ENCODE results near the gene ATF6.

ATF6 gene

DNA sequence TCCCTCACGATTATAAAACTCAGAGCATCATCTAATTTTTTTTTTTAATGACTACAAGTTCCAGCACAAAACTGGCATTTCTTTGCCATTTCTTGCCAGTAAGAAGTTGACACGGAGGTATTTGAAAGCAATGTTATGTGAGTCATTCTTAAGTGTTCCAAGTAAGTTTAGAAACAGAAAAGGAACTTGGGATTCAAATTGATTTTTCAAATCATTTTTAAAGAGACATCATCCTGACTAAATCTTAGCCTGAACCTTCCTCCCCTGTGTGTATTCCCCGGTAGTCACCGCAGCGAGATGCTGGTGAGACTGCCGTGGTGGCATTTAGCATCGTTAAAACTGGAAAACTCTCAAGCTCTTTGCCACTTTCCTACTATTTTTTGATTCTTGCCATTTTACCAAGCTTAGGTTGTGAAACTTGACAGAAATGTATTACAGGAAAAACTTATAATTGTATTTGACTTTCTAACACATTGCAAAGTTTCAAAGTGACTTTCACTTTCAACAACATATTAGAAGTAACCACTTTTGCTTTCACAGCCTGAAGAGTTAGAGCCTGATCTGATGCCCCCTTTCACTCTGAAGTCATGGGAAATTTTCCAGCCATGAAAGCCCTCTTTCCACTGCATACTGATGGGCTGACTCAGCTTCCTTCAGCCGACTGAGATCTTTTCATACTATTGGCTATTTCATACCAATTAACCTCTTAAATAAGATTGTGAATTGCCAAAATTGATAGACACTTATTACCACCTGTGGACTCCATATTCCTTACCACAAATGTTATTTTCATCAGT lies 196.2 kb downstream of the ATF6 start:
- no peak for DNase-seq (ENCODE audit: low read depth in 1 of 2, low spot score in 1 of 2)

DNA sequence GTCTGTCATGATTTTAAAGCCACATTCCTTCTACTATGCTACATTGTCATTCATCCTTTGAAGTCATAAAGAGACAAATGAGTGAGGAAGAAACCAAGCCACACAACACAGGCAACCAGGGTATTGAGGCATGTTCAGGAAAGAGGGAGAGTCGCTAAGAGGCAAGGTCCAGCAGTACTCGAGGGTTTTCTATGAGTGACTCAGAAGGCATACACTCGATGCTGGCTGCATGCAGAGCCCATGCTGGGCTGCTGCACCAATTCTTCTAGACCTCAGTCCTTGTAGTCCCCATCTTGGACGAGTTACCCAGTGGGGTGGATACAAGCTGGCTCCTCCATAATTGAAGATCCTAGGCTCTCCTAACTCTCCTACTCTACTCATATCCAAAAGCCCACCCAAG lies 199.9 kb downstream of the ATF6 start:
- no peak for DNase-seq (ENCODE audit: low read depth in 1 of 2, low spot score in 1 of 2)

DNA sequence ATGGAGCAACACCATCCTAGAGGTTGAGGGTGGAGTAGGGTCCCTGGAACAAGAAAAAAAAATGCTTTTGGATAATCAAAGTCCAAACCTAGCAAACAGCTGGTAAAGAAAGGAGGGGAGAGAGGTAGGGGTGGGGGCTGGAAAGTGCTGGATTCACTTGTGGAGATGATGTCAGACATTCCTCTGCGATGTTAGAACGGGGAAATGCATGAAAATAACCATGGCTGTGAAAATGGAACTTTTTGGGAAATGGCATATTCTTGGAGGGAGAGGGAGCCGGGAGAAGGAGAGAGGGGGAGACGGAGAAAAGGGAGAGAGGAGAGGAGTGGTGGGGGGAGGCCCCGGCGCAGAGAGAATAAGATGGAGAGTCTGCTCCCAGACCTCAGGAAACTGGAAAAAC lies 203.9 kb downstream of the ATF6 start:
- DNase-seq (ENCODE audit: low read depth in 1 of 2, low spot score in 1 of 2) = no peak

DNA sequence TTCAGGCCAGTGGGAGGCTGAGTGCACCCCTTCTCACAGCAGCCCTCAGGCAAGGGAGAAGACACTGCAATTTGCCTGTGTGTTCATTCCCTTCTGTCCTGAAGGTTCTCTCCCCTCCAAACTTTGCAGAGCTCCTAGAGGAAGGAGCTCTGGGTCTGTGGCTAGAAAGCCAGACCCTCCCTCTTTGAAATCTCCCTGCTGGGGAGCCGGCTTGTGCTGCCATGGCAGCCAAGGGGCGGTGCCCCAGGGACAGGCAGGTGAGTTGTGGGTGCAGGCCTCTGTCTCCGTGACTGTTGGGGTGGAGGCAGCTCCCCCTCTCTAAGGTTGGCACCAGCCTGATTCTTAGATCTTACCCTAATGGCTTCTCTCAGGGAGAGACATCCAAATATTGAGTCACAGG lies 204.5 kb downstream of the ATF6 start:
- DNase-seq (ENCODE audit: low read depth in 1 of 2, low spot score in 1 of 2) = no peak

DNA sequence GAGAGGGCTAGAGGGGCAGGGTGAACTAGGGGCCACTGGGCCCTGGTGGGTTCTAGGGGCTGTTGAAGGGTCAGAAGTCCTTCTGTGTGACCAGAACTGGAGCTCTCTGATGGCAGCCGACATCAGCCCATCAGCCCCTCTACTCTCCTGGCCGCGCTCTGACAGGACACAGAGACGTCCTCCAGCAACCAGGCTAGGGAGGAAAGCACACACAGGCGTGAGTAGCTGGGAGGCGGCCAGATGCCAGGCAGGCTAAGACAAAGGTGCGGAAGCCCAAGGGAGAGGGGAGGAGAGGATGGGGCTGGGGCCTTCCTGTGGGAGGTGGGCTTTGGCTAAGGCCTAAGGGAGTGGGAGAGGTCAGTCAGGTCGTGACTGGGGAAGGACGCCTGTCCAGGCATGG lies 206.7 kb downstream of the ATF6 start:
- no peak for DNase-seq (ENCODE audit: low read depth in 1 of 2, low spot score in 1 of 2)

DNA sequence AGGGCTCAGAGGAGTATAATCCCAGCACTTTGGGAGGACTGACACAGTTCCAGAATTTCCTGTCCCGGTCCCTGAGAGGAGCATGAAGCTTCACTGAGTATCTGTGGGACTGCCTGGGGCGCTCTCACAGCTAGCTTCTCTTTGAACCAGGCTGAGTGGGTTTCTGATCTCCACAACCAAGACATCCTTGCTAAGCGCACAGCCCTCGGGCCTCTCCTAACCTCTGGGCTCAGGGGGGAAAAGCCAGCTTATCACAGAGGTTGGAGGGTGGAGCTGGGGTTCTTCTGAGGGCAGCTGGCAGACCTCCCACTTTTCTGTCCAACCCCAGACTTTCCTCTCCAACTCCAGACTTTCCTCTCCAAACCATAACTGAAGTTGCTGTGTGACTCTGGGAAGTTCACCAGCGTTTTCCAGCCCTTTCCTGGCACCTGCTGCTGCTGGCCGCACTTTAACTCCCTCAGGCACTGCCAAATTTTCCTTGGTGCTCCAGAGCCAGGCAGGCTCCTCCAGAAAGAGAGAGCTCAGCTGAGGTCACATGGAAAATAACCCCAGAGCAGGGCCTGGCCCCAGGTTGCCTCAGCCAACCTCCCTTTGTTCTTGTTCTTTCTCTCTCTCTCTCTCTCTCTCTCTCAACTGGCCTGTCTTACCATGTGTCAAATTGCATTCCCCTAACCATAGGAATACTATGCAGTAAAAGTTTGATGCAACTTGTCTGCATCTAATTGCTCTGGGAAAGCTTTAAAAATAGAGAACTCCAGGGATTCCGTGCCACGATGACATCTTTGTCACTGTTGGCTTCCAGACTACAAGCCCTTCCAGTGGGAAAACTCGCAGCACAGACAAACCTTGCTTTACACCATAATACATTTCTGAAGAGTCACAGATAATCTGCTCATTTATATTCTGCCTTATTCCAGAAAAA lies 208.1 kb downstream of the ATF6 start:
- no peak for DNase-seq (ENCODE audit: low read depth in 1 of 2, low spot score in 1 of 2)

DNA sequence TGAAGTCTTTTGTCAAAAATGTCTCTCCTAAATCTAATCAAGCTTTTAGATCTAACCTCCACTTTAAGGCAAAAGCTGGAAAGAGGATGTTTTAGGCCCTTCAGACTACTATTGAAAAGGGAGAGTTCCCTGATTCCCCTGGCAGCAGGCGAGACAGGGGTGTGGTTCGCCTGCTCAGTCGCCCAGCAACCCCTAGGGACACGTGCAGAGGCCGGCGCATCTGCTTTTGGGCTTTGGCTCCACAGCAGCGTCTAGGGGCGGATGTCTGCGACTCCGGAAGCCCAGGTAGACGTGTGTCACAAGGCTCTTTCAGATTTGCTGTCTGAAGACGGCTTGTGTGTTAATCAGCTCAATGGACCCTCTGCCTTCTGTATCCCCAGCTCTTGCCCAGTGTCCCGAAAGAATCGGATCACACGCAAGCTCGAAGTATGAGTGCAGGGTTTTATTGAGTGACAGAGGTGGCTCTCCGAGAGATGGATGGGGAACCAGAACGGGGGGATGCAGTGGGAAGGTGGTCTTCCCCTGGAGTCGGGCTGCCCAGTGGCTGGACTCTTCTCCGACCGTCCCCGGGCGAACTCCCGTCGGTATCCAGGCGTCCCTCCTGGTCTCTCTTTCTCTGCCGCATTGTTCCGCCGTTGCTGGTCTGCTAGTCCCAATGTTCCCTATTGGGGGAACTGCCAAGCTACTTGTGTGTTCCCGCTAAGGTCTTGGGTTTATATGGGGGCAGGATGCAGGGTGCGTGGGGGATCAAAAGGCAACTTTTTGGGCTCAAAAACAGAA lies 212.1 kb downstream of the ATF6 start:
- DNase-seq (ENCODE audit: low read depth in 1 of 2, low spot score in 1 of 2) = no peak

DNA sequence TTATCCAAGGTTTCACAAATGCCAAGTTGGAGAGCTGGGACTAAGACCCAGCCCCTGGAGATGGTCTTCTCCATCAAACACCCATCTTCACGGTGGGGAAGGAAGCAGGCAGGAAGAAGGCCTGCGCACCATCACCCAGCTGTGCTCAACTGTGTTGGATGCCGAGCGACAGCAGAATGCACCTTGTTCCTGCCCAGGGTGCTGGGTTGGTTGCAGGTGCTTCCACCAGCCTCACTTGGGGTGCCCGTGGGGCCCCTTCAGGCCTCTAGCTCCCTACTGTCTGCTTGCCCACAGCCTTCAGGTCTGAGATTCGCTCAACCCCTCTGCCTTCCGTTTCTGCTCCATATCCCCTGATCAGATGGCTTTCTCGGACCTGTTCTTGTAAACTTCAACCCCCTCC lies 215.0 kb downstream of the ATF6 start:
- DNase-seq (ENCODE audit: low read depth in 1 of 2, low spot score in 1 of 2) = no peak

DNA sequence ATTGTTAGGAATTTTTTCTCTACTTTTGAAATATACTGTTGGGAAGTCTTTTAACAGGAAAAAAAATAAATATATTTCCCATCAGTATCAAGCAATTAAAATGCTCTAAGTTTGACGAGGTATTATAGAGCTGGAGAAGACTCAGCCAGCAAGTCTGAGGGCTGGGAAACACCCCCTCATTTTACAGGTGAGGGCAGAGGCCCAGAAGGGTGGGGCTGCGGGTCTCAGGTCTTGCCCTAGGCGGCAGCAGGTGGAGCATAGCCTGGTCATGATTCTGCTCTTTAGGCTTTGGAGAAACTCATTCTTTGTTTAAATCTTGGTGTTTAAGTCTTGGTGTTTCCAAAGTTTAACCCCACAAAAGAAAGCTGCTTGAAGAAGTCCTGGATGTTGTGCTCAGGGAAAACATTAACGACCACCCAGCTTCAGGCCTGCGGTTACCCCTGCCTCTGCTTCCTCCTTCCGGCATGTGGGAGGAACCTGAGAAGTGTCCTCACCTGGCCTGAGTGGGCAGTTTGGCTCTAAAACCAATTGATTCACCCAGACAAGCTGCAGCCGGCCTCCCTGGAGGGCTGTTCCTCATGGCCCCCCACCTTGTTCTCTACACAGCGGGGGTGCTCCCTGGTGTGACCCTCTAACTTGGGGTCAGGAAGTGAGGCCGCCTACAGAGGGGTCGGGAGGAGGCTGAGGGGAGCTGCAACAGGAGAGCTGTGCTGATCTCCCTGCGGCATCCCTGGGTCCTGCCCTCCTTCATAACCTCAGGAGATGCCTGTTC lies 215.8 kb downstream of the ATF6 start:
- DNase-seq (ENCODE audit: low read depth in 1 of 2, low spot score in 1 of 2) = no peak

DNA sequence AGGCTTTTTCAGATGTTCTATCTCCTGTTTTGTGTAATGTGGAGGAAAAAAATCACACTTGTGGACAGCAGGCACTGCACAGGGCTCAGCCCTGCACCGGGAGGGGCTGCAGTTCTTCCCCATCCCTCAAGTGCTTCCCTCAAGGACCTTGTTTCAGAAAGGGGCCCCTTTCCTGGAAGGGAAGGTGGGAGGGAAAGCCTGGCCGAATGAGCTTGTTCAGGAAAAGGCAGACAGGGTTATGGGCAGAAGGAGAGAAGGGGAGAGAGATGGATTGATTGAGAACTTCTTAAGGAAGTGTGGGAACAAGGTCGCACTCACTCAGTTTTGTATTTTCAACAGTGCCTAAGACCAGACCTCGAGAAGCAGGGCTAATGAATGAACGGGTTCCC lies 216.4 kb downstream of the ATF6 start:
- DNase-seq (ENCODE audit: low read depth in 1 of 2, low spot score in 1 of 2) = no peak

DNA sequence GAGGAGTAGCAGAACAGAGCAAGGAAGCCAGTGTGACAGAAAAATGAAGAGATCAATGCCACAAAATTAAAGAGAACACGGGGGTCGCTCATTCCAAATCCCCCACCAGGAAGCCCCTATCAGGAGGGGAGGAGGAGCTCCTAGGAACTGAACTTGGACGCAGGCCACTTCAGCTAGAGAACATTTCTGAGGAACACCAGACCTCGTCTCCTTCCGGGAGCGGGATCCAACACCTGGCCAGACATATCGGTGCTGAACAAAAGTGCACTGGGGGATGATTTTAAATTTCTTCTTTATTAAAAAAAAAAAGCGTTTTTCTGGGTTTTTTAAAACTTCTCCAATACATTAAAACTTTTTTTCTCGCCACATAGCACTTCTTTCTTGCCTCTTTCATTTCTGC lies 216.8 kb downstream of the ATF6 start:
- no peak for DNase-seq (ENCODE audit: low read depth in 1 of 2, low spot score in 1 of 2)

DNA sequence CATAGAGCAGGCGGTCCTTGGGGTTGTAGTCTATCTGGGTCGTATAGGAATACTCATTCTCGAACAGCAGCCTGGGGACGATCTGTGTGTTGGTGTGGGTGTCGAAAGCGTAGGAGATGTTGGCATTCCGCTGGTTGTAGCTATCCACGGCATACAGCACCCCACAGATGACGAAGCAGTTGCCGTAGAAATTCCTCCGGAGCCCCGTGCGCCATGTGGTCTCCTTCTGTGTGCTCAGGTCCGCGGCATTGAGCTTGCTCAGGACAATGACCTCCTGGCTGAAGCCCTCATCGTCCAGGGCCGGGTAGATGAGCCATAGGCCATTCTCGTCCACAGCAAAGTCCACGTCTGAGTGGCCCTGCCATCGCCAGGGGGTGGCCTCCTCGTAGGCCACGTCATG lies 217.6 kb downstream of the ATF6 start:
- no peak for DNase-seq (ENCODE audit: low read depth in 1 of 2, low spot score in 1 of 2)

DNA sequence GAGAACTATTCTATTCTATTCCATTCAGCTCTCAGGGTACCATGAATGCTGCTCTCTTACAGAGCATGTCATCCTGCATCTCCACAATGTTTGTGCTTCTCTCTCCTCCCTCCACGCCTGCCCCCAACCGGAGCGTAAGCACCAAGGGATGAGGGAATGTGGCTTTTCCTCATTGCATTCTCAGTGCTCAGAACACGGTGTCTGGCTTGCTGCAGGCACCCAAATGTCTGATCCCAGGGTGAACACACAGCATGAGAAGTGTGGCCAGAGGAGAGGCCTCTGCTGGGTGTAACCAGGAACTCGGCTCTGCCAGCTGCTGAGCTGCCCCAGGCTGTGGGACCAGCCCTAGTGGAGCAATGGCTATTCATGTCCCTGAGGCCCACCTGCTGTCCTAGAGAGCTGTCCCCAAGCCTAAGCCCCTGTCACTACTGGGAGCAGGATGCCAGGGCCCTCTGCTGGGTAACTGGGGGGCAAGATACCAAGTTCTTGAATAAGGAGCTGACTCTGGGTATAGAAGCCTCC lies 219.2 kb downstream of the ATF6 start:
- no peak for DNase-seq (ENCODE audit: low read depth in 1 of 2, low spot score in 1 of 2)

DNA sequence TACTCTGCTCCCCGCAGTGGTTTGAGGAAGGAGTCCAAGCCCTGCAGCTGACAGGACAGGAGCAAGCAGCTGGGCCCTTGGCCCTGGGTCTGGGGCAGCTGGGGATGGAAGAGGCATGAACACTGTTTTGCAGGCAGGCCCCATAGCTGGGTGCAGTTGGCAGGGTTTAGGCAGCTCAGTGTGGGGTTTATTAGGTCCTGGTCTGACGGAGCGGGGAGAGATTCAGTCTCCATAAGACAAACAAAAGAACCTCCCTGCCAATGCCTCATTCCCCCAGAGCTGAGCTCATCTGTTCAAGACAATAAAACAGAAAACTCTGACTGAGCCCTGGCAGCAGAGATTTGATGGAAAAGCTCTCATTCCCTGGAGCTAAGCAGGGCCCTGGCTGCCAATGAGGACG lies 220.2 kb downstream of the ATF6 start:
- DNase-seq (ENCODE audit: low read depth in 1 of 2, low spot score in 1 of 2) = no peak

DNA sequence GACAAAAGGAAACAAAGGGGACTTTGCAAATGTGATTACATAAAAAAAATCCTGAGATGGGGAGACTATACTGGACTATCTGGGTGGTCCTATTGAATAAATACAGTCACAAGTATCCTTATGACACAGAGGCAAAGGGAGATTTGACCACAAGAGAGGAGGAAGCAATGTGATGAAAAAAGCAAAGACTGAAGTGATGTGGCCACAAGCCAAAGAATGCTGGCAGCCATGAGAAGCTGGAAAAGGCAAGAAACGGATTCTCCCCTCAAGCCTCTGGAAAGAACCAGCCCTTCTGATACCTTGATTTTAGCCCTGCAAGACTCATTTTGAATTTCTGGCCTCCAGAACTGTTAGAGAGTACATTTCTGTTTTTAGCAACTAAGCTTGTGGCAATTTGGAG lies 221.2 kb downstream of the ATF6 start:
- no peak for DNase-seq (ENCODE audit: low read depth in 1 of 2, low spot score in 1 of 2)

DNA sequence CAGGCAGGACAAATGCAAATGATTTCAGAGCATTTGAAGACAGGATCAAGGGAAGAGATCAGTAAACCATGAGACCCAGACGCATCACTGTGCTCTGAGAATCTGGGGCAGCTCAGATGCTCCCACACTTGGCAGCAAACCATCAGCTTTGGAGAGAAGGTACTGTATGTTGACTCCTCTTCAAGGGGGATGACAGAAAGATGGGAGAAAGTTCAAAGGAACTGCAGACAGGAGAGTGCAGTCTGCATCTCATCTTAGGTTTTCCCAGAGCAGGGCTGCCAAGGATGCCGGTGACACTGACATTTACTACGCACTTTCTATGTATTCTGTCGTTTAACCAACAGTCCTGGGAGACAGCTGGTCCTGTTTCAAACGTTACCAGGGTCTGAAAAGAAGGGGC lies 221.8 kb downstream of the ATF6 start:
- DNase-seq (ENCODE audit: low read depth in 1 of 2, low spot score in 1 of 2) = no peak

DNA sequence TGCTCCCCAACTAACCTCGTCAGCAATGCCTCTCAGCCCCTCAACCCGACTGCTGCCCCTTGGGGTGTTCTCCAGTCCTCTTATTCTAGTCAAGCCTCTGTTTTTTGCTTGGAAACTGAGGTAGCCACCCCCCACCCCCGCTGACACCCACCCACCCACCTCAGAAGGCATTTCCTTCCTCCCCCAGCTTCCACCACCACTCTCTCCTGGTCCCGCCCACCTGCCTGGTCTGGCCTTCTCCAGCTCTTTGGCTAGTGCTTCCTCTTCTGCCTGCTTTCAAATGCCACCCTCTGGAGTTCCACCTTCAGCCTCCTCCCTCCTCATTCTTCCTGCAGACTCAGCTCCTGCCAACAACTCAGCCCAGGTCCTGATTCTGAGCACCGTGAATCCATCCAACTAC lies 222.3 kb downstream of the ATF6 start:
- no peak for DNase-seq (ENCODE audit: low read depth in 1 of 2, low spot score in 1 of 2)

DNA sequence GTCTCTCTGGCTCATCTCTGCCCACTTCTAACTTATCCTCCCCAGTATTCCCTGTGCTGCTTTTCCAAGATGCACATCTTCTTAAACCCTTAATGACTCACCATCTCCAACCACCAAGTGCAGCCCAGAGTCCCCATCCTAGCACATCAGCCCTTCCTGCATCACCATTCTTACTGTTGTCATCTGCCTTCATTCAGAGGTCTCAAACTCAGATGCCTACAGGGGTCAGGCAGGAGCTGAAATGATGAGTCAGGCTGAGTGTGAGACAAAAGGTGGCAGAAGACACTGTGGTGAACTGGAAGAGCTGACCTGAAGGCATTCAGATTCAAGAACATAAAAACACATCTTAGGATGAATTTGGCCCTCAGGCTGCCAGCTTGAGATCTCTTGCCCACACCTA lies 223.0 kb downstream of the ATF6 start:
- DNase-seq (ENCODE audit: low read depth in 1 of 2, low spot score in 1 of 2) = no peak

DNA sequence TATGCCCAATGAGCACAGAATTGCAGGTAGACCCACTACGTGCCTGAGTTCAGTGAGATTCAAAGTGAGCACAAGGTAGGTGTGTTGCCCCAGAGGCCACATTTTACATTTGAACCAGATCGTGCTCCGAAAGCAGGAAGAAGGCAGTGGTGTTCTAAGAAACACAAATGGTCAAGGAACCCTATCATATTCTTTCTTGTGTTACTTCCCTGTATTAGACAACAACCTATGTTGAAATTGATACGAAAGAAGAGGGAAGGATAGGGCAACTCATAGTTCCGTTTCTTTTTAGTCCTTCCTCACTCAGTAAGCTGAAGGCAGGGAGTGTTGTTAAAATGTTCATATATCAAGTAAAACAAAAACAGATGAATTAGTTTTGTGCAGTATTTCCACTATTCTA lies 223.7 kb downstream of the ATF6 start:
- no peak for DNase-seq (ENCODE audit: low read depth in 1 of 2, low spot score in 1 of 2)

DNA sequence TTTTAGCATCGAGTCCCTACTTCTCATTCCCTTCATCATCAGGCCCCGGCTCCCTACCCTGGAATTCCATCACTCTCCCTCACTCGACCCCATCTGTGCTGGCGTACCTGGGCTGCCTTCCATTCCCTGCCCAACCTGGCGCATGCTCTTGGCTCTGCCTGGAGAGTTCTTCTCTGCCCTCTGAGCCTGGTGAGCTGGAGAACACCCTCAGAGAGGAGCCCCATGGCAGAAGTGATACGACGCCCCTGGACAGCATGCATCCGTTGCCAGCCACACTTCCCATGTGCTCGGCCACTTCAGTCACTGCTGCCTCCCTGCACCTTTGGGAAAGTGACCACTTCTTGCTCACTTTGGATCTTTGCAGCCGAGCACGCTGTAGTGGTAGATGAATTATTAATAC lies 227.5 kb downstream of the ATF6 start:
- DNase-seq (ENCODE audit: low read depth in 1 of 2, low spot score in 1 of 2) = no peak

DNA sequence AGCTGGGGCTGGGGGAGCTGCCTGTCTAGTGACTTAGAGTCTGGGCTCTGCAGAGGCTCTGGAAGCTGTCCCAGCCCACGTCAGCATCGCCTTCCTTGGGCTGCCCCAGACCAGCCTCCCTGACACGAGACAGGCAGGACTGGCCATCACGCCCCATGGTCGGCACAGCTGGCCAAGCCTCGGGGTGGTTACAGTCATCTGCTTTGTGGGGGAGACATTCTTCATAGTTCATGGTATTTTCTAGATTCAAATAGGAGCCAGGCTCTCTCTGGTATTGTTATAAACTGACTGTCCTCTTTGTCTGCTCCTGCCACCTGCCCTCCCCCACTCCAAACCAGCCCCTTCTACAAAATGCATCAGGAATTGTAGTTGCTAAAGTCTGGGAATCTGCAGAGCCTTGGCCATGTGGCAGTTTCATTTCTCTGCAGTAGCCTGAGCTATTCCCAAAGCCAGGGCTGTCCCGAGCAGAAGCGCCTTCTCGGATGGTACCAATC lies 228.1 kb downstream of the ATF6 start:
- DNase-seq (ENCODE audit: low read depth in 1 of 2, low spot score in 1 of 2) = no peak

All from stimulated activated CD4-positive, alpha-beta T cell treated with anti-CD3 and anti-CD28 coated beads, Interleukin-15, amount 100 ng/mL, for 1 hour (primary cell).